ENCODE data around the gene RPGRIP1L.

GRCh38 chr16:53632526-53632925 lies 71.1 kb downstream of the RPGRIP1L start:
- TF ChIP-seq CTCF (conservative IDR thresholded peaks at IDR 0.05 in 1 of 2, IDR thresholded peaks at IDR 0.05 in 1 of 2; ENCODE audit: low read depth in 1 of 2, low read length in 2 of 2), result no peak
- no peak for TF ChIP-seq EZH2 (IDR thresholded peaks at IDR 0.05; ENCODE audit: low read length, missing control alignments)

All from fibroblast of lung (primary cell).